PC-9 (cell line): ENCODE measurements around the gene NCBP2L.

Experiments
- CTCF ChIP-seq: fragments of 200-600 bp; sonication (generic); conservative IDR thresholded peaks from 2 replicates; pipeline ENCODE4 v1.6.1; 2017; ENCODE audit warnings: mixed run types, antibody characterized with exemption, mild to moderate bottlenecking, moderate library complexity
- EZH2 ChIP-seq: fragments of 200-600 bp; sonication (generic); IDR thresholded peaks from 2 replicates; pipeline ENCODE4 v1.8.0; 2017; ENCODE audit warnings: antibody characterized with exemption, low read depth

GRCh38 chrX:107834275-107835201 is 57.0 kb downstream of the NCBP2L start:
- no peak for TF ChIP-seq CTCF
- no peak for TF ChIP-seq EZH2
